Gastrocnemius medialis (tissue), 4 donors: ENCODE measurements around the gene WSB2.

Experiments
- CTCF ChIP-seq, 5 experiments: fragments of 450-650 bp in 3 of 5; fragments of 200-600 bp in 2 of 5; sonication (generic) in 2 of 5; IDR thresholded peaks in 4 of 5; conservative IDR thresholded peaks in 1 of 5; 1 replicate in 4 of 5; 2 replicates in 1 of 5; pipeline ENCODE4 v1.5.1; 2016 to 2019; ENCODE audit warnings: antibody characterized with exemption in 5 of 5, mild to moderate bottlenecking in 3 of 5, moderate library complexity in 3 of 5
- POLR2A ChIP-seq, 2 donors: fragments of 450-650 bp; IDR thresholded peaks; one replicate each; pipeline ENCODE4 v1.6.1; 2017; ENCODE audit warnings: antibody characterized with exemption in 2 of 2, mild to moderate bottlenecking in 2 of 2, moderate library complexity in 2 of 2

- TF ChIP-seq CTCF (IDR thresholded peaks at IDR 0.05 in 4 of 5, conservative IDR thresholded peaks at IDR 0.05 in 1 of 5) (no peak), POLR2A (IDR thresholded peaks at IDR 0.05) (no peak)
Measured at GRCh38 chr12:117985182-117985581, 75.8 kb downstream of the WSB2 start.
